NCI-H1048 (cell line): Measurements from ENCODE around the gene FGG.
A peak's percentile ranks its signal among the peaks of the same experiment; 100 is the strongest.
"Not testable (repeated sequence)": the region's sequence is repeated elsewhere in the genome, so short reads cannot be mapped to it uniquely, and the experiment has no call there.

Source experiments
- DNase-seq: peaks from one replicate; lab custom pipeline; 2025; lab: John Stamatoyannopoulos, UW

The FGG gene

GRCh38 chr4:154610582-154610981 lies 1.9 kb downstream of the FGG start:
- no peak for DNase-seq

- DNase-seq, result no peak
Measured at GRCh38 chr4:154609532-154609931, 2.9 kb downstream of the FGG start.

- DNase-seq, result no peak
Measured at GRCh38 chr4:154608361-154609252, 3.8 kb downstream of the FGG start.

GRCh38 chr4:154606728-154607723 lies 5.4 kb downstream of the FGG start:
- no peak for DNase-seq

GRCh38 chr4:154604696-154605200 lies 7.7 kb downstream of the FGG start:
- no peak for DNase-seq

GRCh38 chr4:154603033-154603943 lies 9.2 kb downstream of the FGG start:
- no peak for DNase-seq

GRCh38 chr4:154602404-154603020 lies 9.9 kb downstream of the FGG start:
- no peak for DNase-seq

- DNase-seq, result no peak
Measured at GRCh38 chr4:154597798-154598774, 14.4 kb downstream of the FGG start.

GRCh38 chr4:154597281-154597680 lies 15.2 kb downstream of the FGG start:
- not testable (repeated sequence) for DNase-seq

- DNase-seq, result no peak
Measured at GRCh38 chr4:154595807-154596206, 16.6 kb downstream of the FGG start.

- not testable (repeated sequence) for DNase-seq
Measured at GRCh38 chr4:154594343-154594742, 18.1 kb downstream of the FGG start.

- DNase-seq, result peak; percentile 10
Measured at GRCh38 chr4:154593868-154594267, 18.6 kb downstream of the FGG start.

- no peak for DNase-seq
Measured at GRCh38 chr4:154591890-154592289, 20.6 kb downstream of the FGG start.

- no peak for DNase-seq
Measured at GRCh38 chr4:154590329-154591006, 22.0 kb downstream of the FGG start, which contains the start of gene FGA. Gene FGA (minus strand): TSS chr4:154590742. CDS start chr4:154590687, 55 bp downstream.

GRCh38 chr4:154589296-154590197 lies 22.9 kb downstream of the FGG start:
- DNase-seq, result no peak

GRCh38 chr4:154588198-154588597 lies 24.3 kb downstream of the FGG start:
- DNase-seq, result no peak

- DNase-seq, result no peak
Measured at GRCh38 chr4:154586296-154587033, 26.0 kb downstream of the FGG start.
